IPS DF 4.7 (cell line): Measurements from ENCODE around the gene ZNF746.

Experiments used
- DNase-seq: peaks from one replicate; pipeline ENCODE4 v3.0.0-alpha.2; 2013; ENCODE audit warnings: low spot score; ENCODE audit errors: extremely low read depth

Gene ZNF746

GRCh38 chr7:149427893-149428292, 69.7 kb downstream of the ZNF746 start:
- no peak for DNase-seq

- no peak for DNase-seq
Observed at GRCh38 chr7:149427096-149427680, 70.4 kb downstream of the ZNF746 start.

DNA sequence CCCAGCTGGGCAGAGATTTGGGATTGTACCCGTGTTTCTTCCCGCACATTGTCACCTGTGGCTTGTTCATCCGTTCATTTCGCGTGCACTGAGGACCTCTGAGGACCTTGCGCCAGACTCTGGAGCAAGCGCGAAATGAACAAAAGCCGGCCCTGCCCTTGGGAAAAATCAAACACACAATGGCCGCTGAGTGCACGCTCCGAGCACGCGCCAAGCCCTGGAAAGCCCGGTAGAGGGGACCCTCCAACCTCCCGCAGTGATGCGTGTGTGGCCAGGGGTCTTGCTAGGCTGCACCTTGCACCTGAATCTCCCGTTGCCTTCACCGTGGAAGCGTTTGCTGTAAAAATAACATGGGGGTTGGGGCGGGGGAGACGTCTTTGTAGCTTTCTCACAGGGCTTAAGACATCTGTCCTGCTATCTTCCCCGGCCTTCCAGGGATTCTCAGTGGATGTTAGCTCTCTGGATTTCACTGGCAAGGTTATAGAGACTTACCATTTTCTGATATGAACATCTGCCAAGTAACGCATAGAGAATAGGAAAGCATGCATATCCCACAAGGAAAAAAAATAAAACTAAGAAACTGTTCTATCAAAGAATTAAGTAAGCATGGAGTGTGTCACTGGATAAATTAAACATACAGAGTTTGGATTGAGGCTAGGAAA, 74.0 kb downstream of the ZNF746 start:
- no peak for DNase-seq

DNA sequence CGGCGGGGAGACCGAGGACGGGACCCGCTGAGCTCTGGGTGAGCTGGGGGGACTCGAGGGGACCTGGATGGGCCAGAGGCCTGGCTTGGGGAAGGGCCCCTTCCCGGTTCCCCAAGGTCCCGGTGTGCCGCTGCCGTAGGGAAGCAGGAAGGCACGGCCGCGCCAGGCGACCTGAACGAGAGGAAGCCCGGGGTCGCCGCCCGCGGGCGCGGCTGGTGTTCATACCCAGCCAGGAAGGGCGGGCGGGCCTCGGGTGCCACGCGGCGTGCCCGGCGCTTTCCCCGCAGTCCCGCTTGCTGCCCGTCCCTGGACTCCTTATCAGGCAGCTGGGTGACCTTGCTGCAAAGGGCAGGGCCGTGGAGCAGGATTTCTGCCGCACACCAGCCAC, 74.7 kb downstream of the ZNF746 start:
- no peak for DNase-seq
